ENCODE data around the gene RASL12.

DNA sequence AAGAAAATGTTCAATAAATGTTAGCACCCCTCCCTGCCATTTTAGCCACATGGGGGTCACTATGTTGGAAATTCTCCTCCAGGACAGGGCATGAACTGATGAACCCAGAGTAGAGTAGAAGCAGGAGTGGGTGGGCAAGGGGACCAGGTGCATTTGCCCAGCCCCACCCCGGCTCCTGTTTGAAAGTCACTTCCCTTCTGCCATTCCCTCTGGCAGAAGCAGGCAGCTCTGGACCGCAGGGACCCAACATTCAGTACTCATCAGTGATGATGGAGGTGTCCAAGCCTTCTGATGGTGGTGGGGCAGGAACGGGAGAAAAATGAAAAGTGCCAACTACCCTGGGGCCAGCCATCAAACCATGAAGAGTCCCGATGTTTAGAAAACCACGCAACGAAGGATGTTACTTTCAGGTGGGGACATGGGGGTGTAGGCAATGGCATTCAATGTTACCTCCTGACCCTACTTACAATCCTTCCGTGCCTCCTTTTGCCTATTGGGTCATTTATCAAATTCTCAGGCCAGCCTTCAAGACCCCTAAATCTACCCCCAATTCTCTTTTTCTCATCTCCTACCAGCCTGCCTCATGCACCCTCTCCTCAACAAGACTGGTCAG is 30.0 kb upstream of the RASL12 start:
- TF ChIP-seq RNF2 (IDR thresholded peaks at IDR 0.05; ENCODE audit: borderline replicate concordance, low read depth, low read length, missing control alignments, poor library complexity, severe bottlenecking) (no peak), POLR2A (IDR thresholded peaks at IDR 0.05; ENCODE audit: control extremely low read depth in 1 of 2, low read depth in 2 of 2, low read length in 2 of 2) (no peak), ZNF274 (IDR thresholded peaks at IDR 0.05; ENCODE audit: borderline replicate concordance, extremely low read depth, low read length) (no peak), EP300 (IDR thresholded peaks at IDR 0.05; ENCODE audit: borderline replicate concordance in 1 of 2, low read depth in 2 of 2, low read length in 2 of 2) (no peak), CHD2 (IDR thresholded peaks at IDR 0.05; ENCODE audit: low read length) (no peak), CTCF (IDR thresholded peaks at IDR 0.05; ENCODE audit: control extremely low read depth in 1 of 3, insufficient read depth in 1 of 3, low read depth in 1 of 3, low read length in 3 of 3) (no peak), EZH2 (IDR thresholded peaks at IDR 0.05; ENCODE audit: low read depth, low read length, severe bottlenecking) (no peak)
